Kidney (tissue), 14 donors: Measurements from ENCODE around the gene CD79B. TPM values are rescaled to one million over a fixed set of nuclear protein-coding genes. Genes with fewer than 3 reads are reported as not detected.

ENCODE experiments used
- DNase-seq, 5 donors: peaks; one replicate each; pipeline ENCODE4 v3.0.0-alpha.2; 2013 to 2020
- FAIRE-seq: peaks from 2 replicates; lab custom pipeline; 2012; peaks lifted over from hg19 to GRCh38; lab: Jason Lieb, UNC
- H3K27ac ChIP-seq, 2 donors: one replicate each; pipeline ENCODE4 v1.7.0; 2013; ENCODE audit warnings: low read depth in 2 of 2, low read length in 2 of 2, inconsistent platforms in 1 of 2
- H3K27me3 ChIP-seq: one replicate; pipeline ENCODE4 v1.7.1; 2013; ENCODE audit warnings: low read length, inconsistent platforms; ENCODE audit not compliant: control insufficient read depth, insufficient read depth
- H3K36me3 ChIP-seq, 3 donors: one replicate each; pipeline versions ENCODE4 v1.7.0 to v1.7.1; 2013; ENCODE audit warnings: low read length in 3 of 3, control low read depth in 1 of 3, inconsistent platforms in 1 of 3; ENCODE audit not compliant: insufficient read depth in 3 of 3, control insufficient read depth in 2 of 3
- H3K4me1 ChIP-seq, 3 donors: one replicate each; pipeline versions ENCODE4 v1.7.0 to v1.7.1; 2013; ENCODE audit warnings: low read length in 3 of 3, inconsistent platforms in 1 of 3, low read depth in 1 of 3; ENCODE audit not compliant: control insufficient read depth in 2 of 3, insufficient read depth in 2 of 3
- H3K4me3 ChIP-seq, 3 donors: one replicate each; pipeline versions ENCODE4 v1.7.0 to v1.8.1; 2013; ENCODE audit warnings: low read length in 3 of 3, control low read depth in 1 of 3, inconsistent platforms in 1 of 3
- H3K9ac ChIP-seq, 3 donors: one replicate each; pipeline versions ENCODE4 v1.7.0 to v1.7.1; 2013; ENCODE audit warnings: low read length in 3 of 3, control low read depth in 1 of 3, inconsistent platforms in 1 of 3
- H3K9me3 ChIP-seq, 3 donors: one replicate each; pipeline versions ENCODE4 v1.7.0 to v1.7.1; 2013; ENCODE audit warnings: low read length in 3 of 3, control low read depth in 1 of 3, inconsistent platforms in 1 of 3; ENCODE audit not compliant: control insufficient read depth in 2 of 3, insufficient read depth in 1 of 3
- intact Hi-C: fragments of 100-400 bp; cut with DNase I; formaldehyde crosslinking; loops from one replicate; pipeline ENCODE4 v1.11.1; 2022
- polyA plus RNA-seq: library from polyadenylated mRNA; stranded (reverse); fragments of 350-450 nt; fragmentation: Illumina TruSeq; extraction: RNeasy Lipid Tissue Mini Kit (QIAGEN cat#74804); gene quantifications from one replicate; pipeline ENCODE4 v1.2.3, GENCODE V29; 2014; ENCODE audit warnings: low read depth, low replicate concordance; ENCODE audit not compliant: insufficient read depth
- total RNA-seq: library from RNA; stranded (reverse); fragmentation: NEBNext Ultra II Directional; extraction: Animal tissue kit (Norgen Biotek cat#: 25700); gene quantifications from one replicate; pipeline ENCODE4 v1.2.1, GENCODE V29; 2021
- TF ChIP-seq, protein P1 (sequence below): IDR thresholded peaks from 3 replicates; pipeline ENCODE4 v1.5.1; 2012; ENCODE audit warnings: mild to moderate bottlenecking, moderate library complexity, borderline replicate concordance; ENCODE audit not compliant: insufficient read depth; ENCODE audit errors: extremely low read depth
- donor health status: control.
- donor health status: control.
- donor health status: control.
- donor health status: control.
- donor health status: control.
- donor health status: DM: yes; HTN: yes; CAD: no.
- donor health status: Normal renal cell carcinoma (clear cell type).

CD79B gene
- total and polyA plus RNA-seq, 2 donors from 2014 or later = 5.2 to 11.4 TPM

DNA sequence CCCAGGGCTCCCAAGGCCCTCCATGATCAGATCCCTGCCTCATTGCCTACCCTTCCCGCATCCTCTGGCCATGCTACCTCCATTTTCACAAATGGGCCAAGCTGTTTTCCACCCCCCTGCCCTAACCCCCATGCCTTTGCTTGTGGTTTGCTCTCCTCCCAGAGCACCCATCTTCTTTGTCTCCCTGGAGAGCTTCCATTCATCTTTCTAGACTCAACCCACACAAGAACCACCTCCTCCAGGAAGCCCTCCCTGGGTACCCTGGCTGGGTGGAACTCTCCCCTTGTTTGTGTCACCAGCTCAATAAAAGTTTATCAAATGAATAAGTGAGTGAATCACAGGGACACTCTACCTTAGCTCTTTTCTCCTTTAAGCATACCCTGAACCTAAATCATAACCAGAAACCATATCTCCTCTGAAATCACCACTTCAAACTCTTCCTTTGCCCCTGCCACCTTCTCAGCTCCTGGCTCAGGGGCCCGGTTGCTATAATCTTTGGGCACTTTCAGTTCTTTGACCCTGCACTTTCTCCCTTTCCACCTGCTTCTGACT is 43.5 kb upstream of the CD79B start:
- Histone ChIP-seq H3K27me3 (no peaks in the 10 kb centered on the region), H3K27ac (no peak overlapping the region), H3K36me3 (no peaks in the 10 kb centered on the region), H3K9me3 (no peaks in the 10 kb centered on the region), H3K4me3 (no peak overlapping the region), H3K4me1 (no peaks in the 10 kb centered on the region), H3K9ac (no peak overlapping the region)
- intact Hi-C loops = no loop called here
- TF ChIP-seq, protein P1, sequence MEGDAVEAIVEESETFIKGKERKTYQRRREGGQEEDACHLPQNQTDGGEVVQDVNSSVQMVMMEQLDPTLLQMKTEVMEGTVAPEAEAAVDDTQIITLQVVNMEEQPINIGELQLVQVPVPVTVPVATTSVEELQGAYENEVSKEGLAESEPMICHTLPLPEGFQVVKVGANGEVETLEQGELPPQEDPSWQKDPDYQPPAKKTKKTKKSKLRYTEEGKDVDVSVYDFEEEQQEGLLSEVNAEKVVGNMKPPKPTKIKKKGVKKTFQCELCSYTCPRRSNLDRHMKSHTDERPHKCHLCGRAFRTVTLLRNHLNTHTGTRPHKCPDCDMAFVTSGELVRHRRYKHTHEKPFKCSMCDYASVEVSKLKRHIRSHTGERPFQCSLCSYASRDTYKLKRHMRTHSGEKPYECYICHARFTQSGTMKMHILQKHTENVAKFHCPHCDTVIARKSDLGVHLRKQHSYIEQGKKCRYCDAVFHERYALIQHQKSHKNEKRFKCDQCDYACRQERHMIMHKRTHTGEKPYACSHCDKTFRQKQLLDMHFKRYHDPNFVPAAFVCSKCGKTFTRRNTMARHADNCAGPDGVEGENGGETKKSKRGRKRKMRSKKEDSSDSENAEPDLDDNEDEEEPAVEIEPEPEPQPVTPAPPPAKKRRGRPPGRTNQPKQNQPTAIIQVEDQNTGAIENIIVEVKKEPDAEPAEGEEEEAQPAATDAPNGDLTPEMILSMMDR = no peak
- DNase-seq (no peak), FAIRE-seq (no peak)

- FAIRE-seq (no peak), DNase-seq (no peak)
- intact Hi-C loops = no loop called here
- TF ChIP-seq, protein P1 = no peak
- Histone ChIP-seq H3K27me3 (no peaks in the 10 kb centered on the region), H3K9me3 (no peaks in the 10 kb centered on the region), H3K9ac (no peak overlapping the region), H3K36me3 (no peaks in the 10 kb centered on the region), H3K4me1 (no peaks in the 10 kb centered on the region), H3K4me3 (no peak overlapping the region), H3K27ac (no peak overlapping the region)
Measured at GRCh38 chr17:63974594-63975192, 42.6 kb upstream of the CD79B start.

GRCh38 chr17:63973930-63974593 is 41.9 kb upstream of the CD79B start:
- Histone ChIP-seq H3K36me3 (no peaks in the 10 kb centered on the region), H3K27me3 (no peaks in the 10 kb centered on the region), H3K9me3 (no peaks in the 10 kb centered on the region), H3K27ac (no peak overlapping the region), H3K9ac (no peak overlapping the region), H3K4me3 (no peak overlapping the region), H3K4me1 (no peaks in the 10 kb centered on the region)
- DNase-seq = peak in 2 of 5 donors; percentile 39 to 90
- intact Hi-C loops = no loop called here
- FAIRE-seq = no peak
- TF ChIP-seq, protein P1 = no peak
